GM12878 (cell line): Measurements from ENCODE around the gene TOMT. TPM values are rescaled to one million over a fixed set of nuclear protein-coding genes. Genes with fewer than 3 reads are reported as not detected.

Source experiments
- ATAC-seq: fragments of 200-7000 bp; cut with Tn5 transposase; 3 replicates; pipeline ENCODE4 v1.9.1; 2020; ENCODE audit warnings: mild to moderate bottlenecking, moderate library complexity
- BruUV-seq: library from RNA; stranded (reverse); fragments of 400-500 nt; replicated peaks from 2 replicates; lab custom pipeline; 2021; lab: Mats Ljungman, UMichigan
- CTCF ChIA-PET: fragments of 300-600 bp; sonication (Branson Sonifier 250); formaldehyde crosslinking; extraction: SDS; loops from one replicate; lab custom pipeline; 2021; ENCODE audit warnings: inconsistent platforms; lab: Yijun Ruan, JAX
- POLR2A ChIA-PET: fragments of 350-600 bp; formaldehyde crosslinking; extraction: SDS; loops from one replicate; lab custom pipeline; 2021; ENCODE audit warnings: inconsistent platforms; lab: Charles Lee
- RAD21 ChIA-PET: fragments of 300-600 bp; sonication (Branson Sonifier 250); formaldehyde crosslinking; loops from one replicate; lab custom pipeline; 2023; ENCODE audit warnings: antibody characterized with exemption; ENCODE audit not compliant: unreplicated experiment; lab: Charles Lee
- SMC1A ChIA-PET: fragments of 300-600 bp; sonication (Branson Sonifier 250); formaldehyde crosslinking; loops from one replicate; lab custom pipeline; 2023; ENCODE audit not compliant: unreplicated experiment, uncharacterized antibody; lab: Charles Lee
- DNase-seq: peaks from one replicate; pipeline ENCODE4 v3.0.0-alpha.2; 2011; ENCODE audit warnings: low read depth, low spot score
- FAIRE-seq: peaks from 3 replicates; lab custom pipeline; 2011; peaks lifted over from hg19 to GRCh38; lab: Jason Lieb, UNC
- H2AFZ ChIP-seq: 2 replicates; pipeline ENCODE4 v1.6.0; 2011; ENCODE audit warnings: low read depth, low read length, control low read depth; ENCODE audit not compliant: control insufficient read depth
- H3K27ac ChIP-seq: 2 replicates; pipeline ENCODE4 v1.5.1; 2011; ENCODE audit warnings: control low read depth; ENCODE audit not compliant: control insufficient read depth, insufficient read depth
- H3K27me3 ChIP-seq, 2 experiments: replicated peaks in 1 of 2; 2 replicates each; pipeline versions ENCODE4 v1.6.0 to v1.6.1; 2011; ENCODE audit warnings: low read length in 1 of 2; ENCODE audit not compliant: control insufficient read depth in 2 of 2, insufficient read depth in 2 of 2
- H3K36me3 ChIP-seq, 2 experiments: 2 replicates each; pipeline ENCODE4 v1.5.1; 2011; ENCODE audit warnings: low read length in 1 of 2; ENCODE audit not compliant: control insufficient read depth in 2 of 2, insufficient read depth in 2 of 2
- H3K4me1 ChIP-seq: 2 replicates; pipeline ENCODE4 v1.6.1; 2011; ENCODE audit warnings: mild to moderate bottlenecking, low read length, moderate library complexity, mixed read lengths; ENCODE audit not compliant: control insufficient read depth, insufficient read depth
- H3K4me2 ChIP-seq: 2 replicates; pipeline ENCODE4 v1.6.0; 2011; ENCODE audit warnings: control low read depth; ENCODE audit not compliant: control insufficient read depth, insufficient read depth
- H3K4me3 ChIP-seq: fragments of 200-600 bp; sonication (generic); 2 replicates; pipeline ENCODE4 v1.5.1; 2016
- H3K79me2 ChIP-seq: 2 replicates; pipeline ENCODE4 v1.6.0; 2011; ENCODE audit warnings: low read length; ENCODE audit not compliant: control insufficient read depth, insufficient read depth
- H3K9ac ChIP-seq: 2 replicates; pipeline ENCODE4 v1.8.0; 2011; ENCODE audit warnings: low read length, control low read depth, mixed read lengths; ENCODE audit not compliant: control insufficient read depth, insufficient read depth
- H3K9me3 ChIP-seq: replicated peaks from 3 replicates; pipeline ENCODE4 v1.5.1; 2011; ENCODE audit warnings: mild to moderate bottlenecking, low read length; ENCODE audit not compliant: control insufficient read depth, insufficient read depth
- H4K20me1 ChIP-seq: 2 replicates; pipeline ENCODE4 v1.6.0; 2011; ENCODE audit not compliant: control insufficient read depth, insufficient read depth
- BCL3 ChIP-seq: IDR thresholded peaks from 2 replicates; pipeline ENCODE4 v1.6.1; 2011; ENCODE audit warnings: borderline replicate concordance, low read depth, mild to moderate bottlenecking, moderate library complexity, low read length; ENCODE audit not compliant: insufficient read depth, poor library complexity, severe bottlenecking
- CEBPB ChIP-seq, 2 experiments: fragments of 150-350 bp in 1 of 2; IDR thresholded peaks; 2 replicates each; pipeline ENCODE4 v1.6.1; 2012 to 2014; ENCODE audit warnings: low read depth in 2 of 2, low read length in 2 of 2, borderline replicate concordance in 1 of 2, inconsistent platforms in 1 of 2
- HSF1 ChIP-seq: fragments of 150-350 bp; IDR thresholded peaks from 2 replicates; pipeline ENCODE4 v1.6.1; 2014; ENCODE audit warnings: mild to moderate bottlenecking, low read depth, low read length
- RELA ChIP-seq: fragments of 450-650 bp; IDR thresholded peaks from 2 replicates; pipeline ENCODE4 v1.8.0; 2014; ENCODE audit warnings: borderline replicate concordance; ENCODE audit not compliant: partially characterized antibody
- SIN3A ChIP-seq: IDR thresholded peaks from 2 replicates; pipeline ENCODE4 v1.6.1; 2012; ENCODE audit warnings: low read depth, low read length, improper control_type of control experiment
- WGBS: methylation state at CpG from one replicate; pipeline ENCODE4 v1.1.6; 2016; ENCODE audit warnings: low lambda C conversion rate; ENCODE audit not compliant: insufficient replicate concordance, insufficient coverage; ENCODE audit errors: missing lambda C conversion rate; 5-methylcytosine and 5-hydroxymethylcytosine counted together
- in situ Hi-C: fragments of 300-500 bp; cut with MboI; formaldehyde crosslinking; loops from 9 replicates; pipeline ENCODE4 v1.14.3; 2018; ENCODE audit warnings: mixed read lengths
- intact Hi-C: fragments of 100-400 bp; cut with micrococcal nuclease; formaldehyde crosslinking; loops from one replicate; pipeline ENCODE4 v1.14.2; 2022; ENCODE audit not compliant: unreplicated experiment
- polyA plus RNA-seq, 11 experiments: library from polyadenylated mRNA; depleted of rRNA in 4 of 11; unstranded in 6 of 11; stranded (reverse) in 5 of 11; fragments of >200 nt; fragmentation: Nextera tagmentation in 4 of 11; fragmentation: Illumina TruSeq in 1 of 11; extraction: Ambion mirVana in 4 of 11; extraction: Trizol in 1 of 11; gene quantifications; 1 replicate in 1 of 11; 2 replicates in 10 of 11; pipeline versions ENCODE4 v1.2.1 to v1.2.3, GENCODE V29; 2011 to 2016; ENCODE audit warnings: inconsistent platforms in 2 of 11, missing spikeins in 2 of 11, low read depth in 1 of 11
- total RNA-seq, 4 experiments: library from RNA; depleted of rRNA in 3 of 4; stranded (reverse); fragments of >200 nt in 3 of 4; fragmentation: Illumina TruSeq in 1 of 4; extraction: Trizol in 1 of 4; gene quantifications; 2 replicates each; pipeline versions ENCODE4 v1.2.1 to v1.2.3, GENCODE V29; 2013 to 2021
- TF ChIP-seq, protein P1 (sequence below): fragments of 450-650 bp; IDR thresholded peaks from 2 replicates; pipeline ENCODE4 v1.6.1; 2017; ENCODE audit warnings: low read depth, mild to moderate bottlenecking, moderate library complexity

Gene TOMT
- total and polyA plus RNA-seq, 10 of the 15 experiments (the other 5 are each of a cell fraction or from before 2014, with no cell fraction given): not detected

GRCh38 chr11:72154816-72155215 lies 49.1 kb downstream of the TOMT start:
- no TSS peak for BruUV-seq
- ChIA-PET CTCF (interaction anchor here (0.7 to 7.3 kb wide), 3 partner anchors 10 to 72 kb away, joined by 3 to 52 read pairs (median 4); no protein-coding TSS in a partner anchor), RAD21 (no interaction called here), SMC1A (interaction anchor here (3.6 kb wide), 1 partner anchor 11 kb away, joined by 17 read pairs; no protein-coding TSS in a partner anchor), POLR2A (no interaction called here)
- no peaks in the 10 kb centered on the region for H3K27me3 ChIP-seq
- intact Hi-C loops: no loop called here
- no peak overlapping the region for H3K27ac ChIP-seq
- TF ChIP-seq RELA (no peak), SIN3A (no peak), HSF1 (no peak), CEBPB (IDR thresholded peaks at IDR 0.05; ENCODE audit: borderline replicate concordance in 1 of 2, low read depth in 2 of 2, low read length in 2 of 2) (no peak), BCL3 (no peak)
- TF ChIP-seq, protein P1, sequence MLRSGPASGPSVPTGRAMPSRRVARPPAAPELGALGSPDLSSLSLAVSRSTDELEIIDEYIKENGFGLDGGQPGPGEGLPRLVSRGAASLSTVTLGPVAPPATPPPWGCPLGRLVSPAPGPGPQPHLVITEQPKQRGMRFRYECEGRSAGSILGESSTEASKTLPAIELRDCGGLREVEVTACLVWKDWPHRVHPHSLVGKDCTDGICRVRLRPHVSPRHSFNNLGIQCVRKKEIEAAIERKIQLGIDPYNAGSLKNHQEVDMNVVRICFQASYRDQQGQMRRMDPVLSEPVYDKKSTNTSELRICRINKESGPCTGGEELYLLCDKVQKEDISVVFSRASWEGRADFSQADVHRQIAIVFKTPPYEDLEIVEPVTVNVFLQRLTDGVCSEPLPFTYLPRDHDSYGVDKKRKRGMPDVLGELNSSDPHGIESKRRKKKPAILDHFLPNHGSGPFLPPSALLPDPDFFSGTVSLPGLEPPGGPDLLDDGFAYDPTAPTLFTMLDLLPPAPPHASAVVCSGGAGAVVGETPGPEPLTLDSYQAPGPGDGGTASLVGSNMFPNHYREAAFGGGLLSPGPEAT: no peak
- ATAC-seq: no peak
- H2AFZ ChIP-seq: no peak overlapping the region
- no peak overlapping the region for H3K4me2 ChIP-seq
- WGBS: 17% methylated on average over 3 of the region's 3 CpGs
- H3K4me1 ChIP-seq: no peaks in the 10 kb centered on the region
- FAIRE-seq: no peak
- H4K20me1 ChIP-seq: no peaks in the 10 kb centered on the region
- no peak for DNase-seq
- no peaks in the 10 kb centered on the region for H3K9me3 ChIP-seq
- in situ Hi-C loops: no loop called here
- no peak overlapping the region for H3K4me3 ChIP-seq
- no peak overlapping the region for H3K9ac ChIP-seq
- H3K36me3 ChIP-seq: no peaks in the 10 kb centered on the region
- H3K79me2 ChIP-seq: no peaks in the 10 kb centered on the region
